GM04503 (cell line): ENCODE data around the gene NBAS.
A peak's percentile ranks its signal among the peaks of the same experiment; 100 is the strongest.
"Not testable (repeated sequence)": the region's sequence is repeated elsewhere in the genome, so short reads cannot be mapped to it uniquely, and the experiment has no call there.

Experiments used
- DNase-seq: peaks from one replicate; pipeline ENCODE4 v3.0.0-alpha.2; 2012; ENCODE audit warnings: low read depth

Gene NBAS

GRCh38 chr2:15559379-15560139 lies 1.6 kb downstream of the NBAS start:
- DNase-seq = no peak

- no peak for DNase-seq
These were observed 3.2 kb downstream of the NBAS start for GRCh38 chr2:15557887-15558311.

DNA sequence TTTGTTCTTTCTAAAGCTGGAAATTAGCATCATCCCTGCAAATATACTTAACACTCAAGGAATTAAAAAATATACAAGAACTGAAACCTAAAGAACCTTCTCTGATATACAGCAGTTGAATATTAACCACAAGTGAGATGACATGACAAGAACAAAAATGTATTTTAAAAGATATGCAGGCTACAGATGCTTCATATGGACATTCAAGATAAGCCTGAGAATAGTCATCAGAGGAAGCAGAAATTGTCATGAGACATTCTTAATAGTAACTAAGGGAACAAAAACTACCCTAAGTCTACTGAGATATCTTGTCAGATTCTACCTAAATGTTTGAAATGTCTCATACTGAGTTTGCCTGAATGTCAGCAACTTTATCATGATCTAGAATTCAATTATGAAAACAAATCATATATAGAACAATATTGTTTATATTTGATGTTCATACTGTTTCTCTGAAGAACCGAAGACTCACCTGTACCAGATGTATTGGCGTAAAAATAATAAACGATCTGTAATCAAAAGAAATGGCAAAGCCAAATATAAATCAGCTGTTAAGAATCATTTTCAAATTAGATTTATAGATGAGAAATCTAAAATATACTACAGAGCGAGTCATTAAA lies 4.7 kb downstream of the NBAS start:
- DNase-seq = no peak

- DNase-seq = no peak
These were observed 5.4 kb downstream of the NBAS start for GRCh38 chr2:15555760-15556193.

DNA sequence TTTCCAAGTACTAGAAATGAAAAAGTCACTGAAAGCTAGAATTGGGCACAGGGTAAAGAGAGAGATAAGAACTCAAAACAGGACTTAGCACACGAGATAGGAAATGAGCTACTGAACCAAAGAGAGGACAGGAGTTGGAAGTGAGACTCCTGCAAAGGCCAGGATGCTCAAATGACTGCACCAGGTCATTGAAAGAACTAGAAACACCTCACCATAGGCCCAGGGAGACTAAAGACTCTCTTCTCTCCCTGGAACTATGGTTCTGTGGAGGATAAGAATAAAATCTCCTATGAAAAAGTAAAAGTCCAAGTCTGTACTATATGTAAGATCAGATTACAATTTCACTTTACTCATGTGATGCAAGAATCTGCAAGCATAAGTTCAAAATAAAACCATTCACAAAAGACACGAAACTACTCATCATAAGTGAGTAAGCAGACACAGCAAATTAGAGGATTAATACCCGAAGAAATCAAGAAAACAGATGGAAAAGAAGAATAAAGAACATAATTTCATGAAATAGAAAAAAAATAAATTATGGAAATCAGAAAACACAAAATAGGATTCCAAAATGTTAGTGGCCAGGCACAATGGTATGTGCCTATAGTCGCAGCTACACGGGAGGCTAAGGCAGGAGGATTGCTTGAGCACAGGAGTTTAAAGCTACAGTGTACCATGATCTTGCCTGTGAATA lies 6.5 kb downstream of the NBAS start:
- no peak for DNase-seq

- DNase-seq = no peak
These were observed 7.2 kb downstream of the NBAS start for GRCh38 chr2:15553951-15554350.

DNA sequence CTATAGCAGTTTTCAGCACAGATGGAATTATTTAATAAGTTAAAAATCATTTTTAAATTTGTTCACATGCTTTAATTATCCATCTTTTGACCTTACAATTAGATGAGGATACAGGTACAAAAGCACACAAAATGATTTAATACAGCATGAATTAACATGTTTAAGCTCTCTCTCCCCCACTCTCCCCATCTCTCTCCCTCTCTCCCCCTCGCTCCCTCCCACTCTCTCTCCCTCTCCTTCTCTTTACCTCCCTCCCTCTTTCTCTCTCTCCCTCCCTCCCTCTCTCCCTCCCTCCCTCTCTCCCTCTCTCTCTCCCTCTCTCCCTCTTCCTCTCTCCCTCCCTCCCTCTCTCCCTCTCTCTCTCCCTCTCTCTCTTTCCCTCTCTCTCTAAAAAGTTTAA lies 7.6 kb downstream of the NBAS start:
- DNase-seq = no peak

- DNase-seq = no peak
These were observed 12.2 kb downstream of the NBAS start for GRCh38 chr2:15548974-15549373.

GRCh38 chr2:15547115-15547876 lies 13.8 kb downstream of the NBAS start:
- peak; percentile 5 for DNase-seq

DNA sequence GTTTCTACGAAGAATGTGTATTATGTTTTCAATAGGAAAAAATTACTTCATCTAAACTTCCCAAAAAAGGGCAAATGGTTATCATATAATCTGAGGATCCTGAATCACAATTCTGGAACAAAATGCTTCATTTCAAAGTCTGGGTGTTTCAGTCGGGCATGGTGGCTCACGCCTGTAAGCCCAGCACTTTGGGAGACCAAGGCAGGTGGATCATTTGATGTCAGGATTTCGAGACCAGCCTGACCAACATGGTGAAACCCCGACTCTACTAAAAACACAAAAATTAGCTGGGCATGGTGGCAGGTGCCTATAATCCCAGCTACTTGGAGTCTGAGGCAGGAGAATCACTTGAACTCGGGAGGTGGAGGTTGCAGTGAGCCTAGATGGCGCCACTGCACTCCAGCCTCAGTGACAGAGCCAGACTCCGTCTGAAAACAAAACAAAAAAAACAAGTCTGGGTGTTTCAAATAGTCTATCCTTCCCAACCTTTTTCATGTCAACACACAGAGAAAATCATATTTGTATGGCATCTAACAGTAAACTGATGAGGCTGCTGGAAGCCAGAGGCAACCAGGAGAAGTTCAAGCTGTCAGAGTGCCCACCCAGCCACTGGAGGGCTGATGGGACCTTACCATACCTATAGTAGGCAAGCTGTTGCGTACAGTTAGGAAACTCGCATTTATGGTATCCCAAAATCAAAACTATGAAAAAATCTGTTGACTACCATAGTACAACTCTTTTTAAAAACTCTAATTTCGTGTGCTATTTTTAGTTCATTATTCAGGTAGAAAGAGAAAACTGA lies 14.6 kb downstream of the NBAS start:
- no peak for DNase-seq

GRCh38 chr2:15544227-15544626 lies 16.9 kb downstream of the NBAS start:
- DNase-seq = no peak

- DNase-seq = no peak
These were observed 17.6 kb downstream of the NBAS start for GRCh38 chr2:15543541-15543940.

DNA sequence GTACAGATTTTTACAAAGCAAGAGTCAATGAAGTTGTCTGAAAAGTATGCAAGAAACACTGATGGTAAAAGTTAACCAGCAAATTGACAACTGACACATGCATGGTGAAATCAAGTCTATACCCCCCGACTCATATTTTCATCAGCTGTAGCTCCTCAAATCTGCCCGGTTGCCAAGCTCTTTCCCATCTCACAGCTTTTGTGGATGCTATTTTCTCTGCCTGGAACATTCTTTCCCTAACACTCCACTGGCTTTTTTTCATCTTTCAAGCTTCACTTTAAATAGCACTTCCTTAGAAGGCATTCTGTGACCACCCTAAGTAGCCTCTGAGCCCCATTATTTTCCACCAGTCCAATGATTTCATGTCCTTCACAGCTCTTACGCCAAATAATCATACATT lies 18.1 kb downstream of the NBAS start:
- DNase-seq = no peak

DNA sequence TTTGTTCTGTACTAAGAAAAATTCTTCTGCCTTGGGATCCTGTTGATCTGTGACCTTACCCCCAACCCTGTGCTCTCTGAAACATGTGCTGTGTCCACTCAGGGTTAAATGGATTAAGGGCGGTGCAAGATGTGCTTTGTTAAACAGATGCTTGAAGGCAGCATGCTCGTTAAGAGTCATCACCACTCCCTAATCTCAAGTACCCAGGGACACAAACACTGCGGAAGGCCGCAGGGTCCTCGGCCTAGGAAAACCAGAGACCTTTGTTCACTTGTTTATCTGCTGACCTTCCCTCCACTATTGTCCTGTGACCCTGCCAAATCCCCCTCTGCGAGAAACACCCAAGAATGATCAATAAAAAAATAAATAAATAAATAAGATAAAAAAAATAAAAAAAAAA lies 18.9 kb downstream of the NBAS start:
- not testable (repeated sequence) for DNase-seq

DNA sequence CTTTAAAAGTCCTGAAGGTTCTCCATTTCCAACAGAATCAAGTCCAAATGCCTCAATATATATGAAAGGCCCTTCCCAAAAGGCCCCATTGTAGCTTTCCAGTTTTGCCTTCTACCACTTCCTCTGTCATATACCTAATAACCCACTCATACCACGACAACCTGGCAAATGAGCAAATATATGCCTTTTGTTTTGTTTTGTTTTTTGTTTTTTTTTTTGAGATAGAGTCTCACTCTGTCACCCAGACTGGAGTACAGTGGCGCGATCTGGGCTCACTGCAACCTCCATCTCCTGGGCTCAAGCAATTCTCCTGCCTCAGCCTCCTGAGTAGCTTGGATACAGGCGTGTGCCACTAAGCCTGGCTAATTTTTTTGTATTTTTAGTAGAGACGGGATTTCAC lies 20.6 kb downstream of the NBAS start:
- not testable (repeated sequence) for DNase-seq

DNA sequence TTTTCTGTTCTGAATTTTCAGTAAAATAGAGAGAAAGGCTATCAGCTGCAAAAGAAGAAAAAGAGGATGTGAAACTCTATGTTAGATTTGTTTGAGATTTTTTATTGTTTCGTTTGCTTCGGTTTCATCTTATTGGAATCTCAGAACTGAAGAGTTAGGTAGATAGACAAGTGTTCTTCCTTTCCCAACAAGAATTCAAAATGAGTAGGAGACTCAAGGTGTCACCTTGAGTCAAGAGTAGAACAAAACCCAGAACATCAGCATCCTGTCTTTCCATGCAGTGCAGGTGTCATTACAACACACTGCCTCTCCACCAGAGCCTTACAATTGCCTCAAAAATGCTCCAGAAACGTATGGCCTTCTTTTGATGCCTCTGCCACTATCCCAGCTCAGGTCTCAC lies 21.1 kb downstream of the NBAS start:
- DNase-seq = no peak

- no peak for DNase-seq
These were observed 22.3 kb downstream of the NBAS start for GRCh38 chr2:15538792-15539191.

DNA sequence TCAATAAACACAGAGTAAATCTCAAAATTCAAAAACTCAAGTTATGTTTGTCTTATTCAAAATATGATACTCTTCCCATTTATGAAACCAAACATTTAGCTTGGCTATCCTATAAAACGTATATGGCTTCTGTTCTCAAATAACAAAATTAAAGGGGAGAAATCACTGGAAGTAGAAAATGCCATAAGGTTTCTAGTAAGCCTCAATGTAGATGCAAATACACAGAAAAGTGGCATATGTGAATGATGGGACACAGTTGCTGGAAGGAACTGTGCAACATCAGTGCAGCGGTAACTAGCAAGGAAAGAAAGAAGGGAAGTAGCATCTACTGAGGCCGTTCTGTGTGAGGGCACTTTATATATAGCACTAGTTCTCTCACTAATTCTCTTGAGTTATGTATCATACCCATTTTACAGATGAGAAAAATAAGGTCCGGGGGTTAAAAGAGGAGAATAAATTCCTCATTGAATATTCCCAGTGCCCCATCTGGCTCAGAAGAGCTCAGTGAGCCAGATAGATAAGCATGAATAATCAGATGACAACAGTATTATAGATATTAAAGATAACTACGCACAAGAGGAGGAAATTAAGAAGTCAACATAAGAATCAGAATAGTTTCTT lies 27.2 kb downstream of the NBAS start:
- no peak for DNase-seq

DNA sequence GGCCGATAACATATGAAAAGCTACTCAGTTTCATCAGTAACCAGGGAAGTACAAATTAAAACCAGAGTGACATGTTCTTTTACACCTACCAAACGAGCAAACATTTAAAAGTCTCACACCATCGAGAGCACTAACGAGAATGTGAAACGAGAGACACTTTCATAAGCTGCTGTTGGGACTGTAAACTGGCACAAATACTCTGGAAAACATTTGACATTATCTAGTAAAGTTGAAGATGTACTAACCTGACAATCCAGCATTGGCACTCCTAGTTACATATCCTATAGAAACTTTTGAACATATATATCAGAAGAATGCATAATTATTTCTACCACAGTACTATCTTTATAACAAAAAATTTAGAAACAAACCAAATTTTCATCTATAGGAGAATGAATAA lies 28.1 kb downstream of the NBAS start:
- DNase-seq = no peak

DNA sequence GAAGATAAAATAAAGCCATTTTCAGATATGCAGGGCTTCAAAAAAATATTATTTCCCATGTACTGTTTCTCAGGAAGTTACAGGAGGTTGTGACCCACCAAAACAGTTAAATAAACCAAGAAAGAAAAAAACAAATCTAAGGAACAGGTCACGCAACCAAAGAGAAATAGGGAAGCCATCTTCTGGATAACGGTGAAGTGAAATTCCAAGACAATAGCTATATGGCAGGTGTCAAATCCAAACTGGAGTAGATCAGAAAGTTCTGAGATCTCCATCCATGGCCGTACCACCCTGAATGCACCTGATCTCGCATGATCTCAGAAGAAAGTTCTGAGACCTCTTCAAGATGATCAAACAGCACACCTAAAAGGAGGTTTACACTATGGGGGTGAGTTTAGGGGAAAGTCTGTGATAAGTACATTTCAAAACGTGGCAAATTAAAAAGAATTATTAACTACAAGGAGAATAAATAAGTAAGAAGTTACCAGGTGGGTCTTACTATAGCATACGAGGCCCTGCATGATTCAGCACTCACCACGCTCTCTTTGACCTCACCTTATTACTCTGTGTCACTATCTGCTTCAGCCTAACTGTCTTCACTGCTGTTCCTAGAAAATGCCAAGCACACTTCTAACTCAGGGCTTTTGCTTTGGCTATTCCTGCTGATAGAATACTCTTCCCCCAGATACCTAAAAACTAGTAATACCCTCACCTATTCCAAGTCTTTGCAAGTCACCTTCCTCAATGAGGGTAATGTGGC lies 29.9 kb downstream of the NBAS start:
- DNase-seq = no peak
